Measurements from ENCODE around the gene RICTOR. TPM values are rescaled to one million over a fixed set of nuclear protein-coding genes. Genes with fewer than 3 reads are reported as not detected.

The RICTOR gene
- total RNA-seq, 1 donor from 2014 or later: 71.8 TPM

DNA sequence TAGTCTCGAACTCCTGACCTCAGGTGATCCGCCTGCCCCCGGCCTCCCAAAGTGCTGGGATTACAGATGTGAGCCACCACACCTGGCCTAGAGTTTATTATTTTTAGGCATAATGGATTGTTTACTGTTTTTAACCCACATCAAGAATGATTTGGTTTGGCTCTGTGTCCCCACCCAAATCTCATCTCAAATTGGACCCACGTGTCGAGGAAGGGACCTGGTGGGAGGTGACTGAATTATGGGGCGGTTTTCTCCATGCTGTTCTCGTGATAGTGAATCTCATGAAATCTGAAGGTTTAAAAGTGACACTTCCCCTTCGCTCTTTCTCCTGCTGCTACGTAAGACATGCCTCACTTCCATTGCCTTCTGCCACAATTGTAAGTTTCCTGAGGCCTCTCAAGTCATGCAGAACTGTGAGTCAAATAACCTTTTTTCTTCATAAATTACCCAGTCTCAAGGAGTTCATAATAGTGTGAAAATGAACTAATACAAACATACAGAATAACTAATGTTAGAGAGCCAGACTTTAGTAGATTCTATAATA, 88.2 kb downstream of the RICTOR start:
- intact Hi-C loops (cut with DNase I): no loop called here
- ATAC-seq (no peak), DNase-seq (ENCODE audit: low spot score) (no peak)

DNA sequence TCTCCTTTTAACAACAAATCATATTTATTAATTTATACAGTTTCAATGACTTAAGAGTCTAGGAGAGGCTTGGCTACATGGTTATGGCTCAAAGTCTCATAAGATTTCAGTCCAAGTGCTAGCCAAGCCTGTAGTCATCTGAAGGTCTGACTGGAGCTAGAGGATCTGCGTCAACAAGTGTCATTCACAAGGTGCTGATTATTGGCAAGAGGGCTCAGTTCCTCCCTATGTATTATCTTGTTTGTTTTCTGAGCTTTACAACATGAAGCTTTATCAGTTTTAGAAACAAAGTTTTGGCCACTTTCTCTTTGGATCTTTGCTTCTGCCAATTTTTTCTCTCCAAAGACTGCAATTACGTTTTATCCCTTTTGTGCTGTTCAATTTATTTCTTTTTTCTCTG, 94.7 kb downstream of the RICTOR start:
- intact Hi-C loops (cut with DNase I): no loop called here
- no peak for DNase-seq (ENCODE audit: low spot score)
- ATAC-seq: no peak

DNA sequence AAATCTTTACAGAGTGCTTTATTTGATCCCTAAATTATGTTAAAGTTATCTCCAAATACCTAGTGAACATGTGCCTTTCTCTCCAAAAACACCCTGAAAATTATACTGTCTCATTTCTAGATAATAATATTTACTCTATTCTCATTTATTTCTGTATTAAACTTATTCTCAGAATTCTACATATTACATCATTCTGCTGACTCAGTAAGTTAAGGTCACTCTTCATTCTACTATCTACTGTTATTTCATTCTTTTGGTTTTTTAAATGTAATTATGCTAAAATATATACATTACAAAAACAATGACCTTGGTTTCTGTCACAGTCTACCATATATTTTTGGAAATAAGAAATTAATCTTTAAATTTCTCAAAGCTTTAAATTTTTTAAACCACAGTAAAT, 96.2 kb downstream of the RICTOR start:
- DNase-seq (ENCODE audit: low spot score) (no peak), ATAC-seq (no peak)
- intact Hi-C loops (cut with DNase I): no loop called here

DNA sequence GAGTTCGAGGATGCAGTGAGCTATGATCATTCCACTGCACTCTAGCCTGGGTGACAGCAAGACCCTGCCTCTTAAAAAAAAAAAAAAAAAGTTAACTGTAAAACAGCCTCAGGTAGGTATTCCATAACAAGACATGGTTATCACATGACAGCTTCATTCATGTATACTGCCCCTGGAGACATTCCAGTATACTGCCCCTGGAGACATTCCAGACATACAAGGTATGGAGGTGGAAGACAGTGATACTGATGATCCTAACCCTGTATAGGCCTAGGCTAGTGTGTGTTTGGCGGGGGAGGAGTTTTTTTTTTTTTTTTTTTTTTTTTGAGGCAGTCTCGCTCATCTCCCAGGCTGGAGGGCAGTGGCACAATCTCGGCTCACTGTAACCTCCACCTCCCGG, 105.5 kb downstream of the RICTOR start:
- ATAC-seq (no peak), DNase-seq (ENCODE audit: low spot score) (no peak)
- intact Hi-C loops (cut with DNase I): no loop called here

DNA sequence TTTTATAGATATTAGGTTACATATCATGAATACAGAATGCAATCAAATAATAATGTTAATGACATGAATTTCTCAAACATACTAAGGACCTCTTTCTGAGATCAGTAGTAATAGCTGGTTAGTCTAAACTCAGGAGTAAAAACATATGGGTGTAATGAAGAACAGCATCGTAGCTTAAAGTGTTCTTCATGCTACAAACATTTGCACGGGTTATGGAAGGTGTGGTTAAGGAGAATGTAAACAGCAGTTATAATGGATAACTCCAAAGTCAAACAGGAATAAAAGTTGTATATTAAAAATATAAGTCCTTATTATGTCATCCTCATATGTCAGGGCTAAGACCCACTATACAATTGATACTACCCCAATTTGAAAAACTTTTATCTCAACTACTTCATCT, 112.5 kb downstream of the RICTOR start:
- intact Hi-C loops (cut with DNase I): no loop called here
- no peak for DNase-seq (ENCODE audit: low spot score)
- ATAC-seq: no peak

DNA sequence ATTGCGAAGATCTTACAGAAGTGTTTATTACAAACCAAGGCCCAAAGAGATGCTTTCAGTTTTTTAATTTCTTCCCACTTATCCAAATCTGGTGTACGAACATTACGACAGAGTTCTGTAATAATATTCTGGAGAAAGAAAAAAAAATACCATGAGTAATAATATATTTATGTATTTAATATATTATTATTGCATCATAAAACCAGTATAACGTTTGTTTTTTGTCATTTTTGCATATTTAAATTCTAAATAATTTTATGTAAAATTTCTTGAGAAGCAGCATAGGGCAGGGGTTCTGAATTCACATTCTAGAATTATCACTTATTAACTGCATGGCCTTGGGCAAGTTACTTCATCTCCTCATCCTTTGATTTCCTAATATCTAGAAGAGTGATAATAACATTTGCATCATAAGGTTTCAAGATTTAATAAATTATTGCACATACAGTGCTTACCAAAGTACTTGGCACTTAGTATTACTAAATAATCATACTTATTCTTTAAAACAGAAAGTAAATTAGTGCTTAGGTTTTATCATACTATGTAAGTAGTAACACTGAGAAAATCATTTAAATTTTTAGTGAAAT, 120.7 kb downstream of the RICTOR start:
- intact Hi-C loops (cut with DNase I): no loop called here

DNA sequence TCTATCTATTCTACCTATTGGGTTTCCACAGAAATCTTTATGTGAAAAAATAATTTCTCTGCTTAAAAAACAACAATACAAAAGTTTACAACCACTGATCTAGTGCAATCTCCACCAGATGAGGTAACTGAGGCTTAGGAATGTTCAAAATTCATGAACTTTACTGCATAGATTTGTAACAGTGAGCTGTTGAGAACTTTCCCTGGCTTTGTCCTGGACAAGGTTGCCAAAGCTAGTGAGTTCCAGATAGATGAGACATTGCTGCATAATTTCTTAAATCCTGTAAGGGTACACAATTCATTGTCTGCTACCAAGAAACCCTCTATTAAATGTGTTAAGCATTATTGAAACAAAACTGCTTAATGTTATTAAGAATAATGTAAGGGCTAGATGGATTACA, 125.7 kb downstream of the RICTOR start:
- intact Hi-C loops (cut with DNase I): no loop called here
- no peak for ATAC-seq
- DNase-seq (ENCODE audit: low spot score): no peak

More for the DNA sequence above, 120.7 kb downstream of the RICTOR start:
- ATAC-seq (no peak), DNase-seq (ENCODE audit: low spot score) (no peak)

DNA sequence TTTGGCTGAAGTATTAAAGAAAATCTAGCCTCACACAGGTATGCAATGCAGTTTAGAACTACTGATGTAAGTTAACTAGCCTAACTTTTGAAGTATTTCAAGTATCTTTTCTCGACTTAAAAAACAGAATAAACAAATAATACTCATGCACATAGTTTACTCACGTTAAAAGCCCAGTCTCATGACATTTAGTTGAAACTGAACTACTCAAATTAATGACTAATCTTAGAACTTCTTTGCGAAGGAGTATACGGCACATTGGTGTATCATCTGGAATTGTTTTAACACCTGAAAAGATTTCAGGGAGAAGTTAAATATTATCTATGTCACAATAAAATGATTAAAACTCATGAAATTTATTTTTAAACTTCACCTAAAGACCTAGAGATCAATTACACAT, 129.9 kb downstream of the RICTOR start:
- intact Hi-C loops (cut with DNase I): no loop called here
- ATAC-seq (no peak), DNase-seq (ENCODE audit: low spot score) (no peak)

DNA sequence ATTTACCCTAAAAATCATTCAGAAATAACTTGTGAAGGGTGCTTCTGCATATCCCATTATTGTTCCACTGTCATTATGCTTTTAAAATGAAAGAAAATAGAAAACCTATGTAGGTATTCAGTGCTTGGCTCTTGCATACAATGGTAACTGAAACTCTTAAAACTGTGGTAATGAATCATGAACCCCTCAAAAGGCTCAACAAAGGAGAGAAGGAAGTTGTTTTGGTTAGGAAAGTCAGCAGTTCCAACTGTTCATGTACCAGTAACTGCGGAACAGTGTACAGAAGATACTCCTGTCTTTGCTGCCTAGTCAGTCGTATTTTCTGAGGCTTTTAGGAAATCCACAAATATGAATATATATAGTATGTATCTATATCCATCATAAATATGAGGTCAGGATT, 132.3 kb downstream of the RICTOR start:
- DNase-seq (ENCODE audit: low spot score) (no peak), ATAC-seq (no peak)
- intact Hi-C loops (cut with DNase I): no loop called here

DNA sequence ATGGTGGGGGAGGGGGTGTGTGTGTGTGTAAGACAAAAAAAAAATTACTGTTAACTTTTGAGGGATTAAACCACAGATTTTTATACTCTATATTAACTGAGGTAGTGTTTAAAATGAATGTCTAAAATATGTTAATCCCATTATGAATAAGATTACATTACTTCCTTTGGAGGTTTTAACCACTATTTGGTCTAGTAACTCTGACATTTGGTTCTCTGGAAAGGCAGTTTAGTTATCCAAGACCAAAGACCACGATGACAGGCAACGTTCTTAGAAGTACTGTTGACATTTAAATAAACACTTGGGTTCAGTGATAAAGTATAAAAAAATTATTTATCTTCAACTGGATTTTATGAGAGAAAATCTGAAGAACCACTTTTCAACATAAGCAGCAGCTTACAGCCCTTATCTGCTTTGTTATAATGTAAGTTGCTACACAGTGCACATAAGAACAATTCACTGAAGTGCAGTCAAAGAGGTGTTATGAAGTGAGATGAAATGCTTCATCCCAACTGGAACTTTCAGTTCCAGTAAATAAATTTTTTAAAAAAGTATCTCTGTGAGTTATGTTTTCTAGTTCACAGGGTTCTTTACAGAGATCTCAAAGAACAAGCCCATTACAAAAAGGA, 133.9 kb downstream of the RICTOR start:
- intact Hi-C loops (cut with DNase I): no loop called here
- DNase-seq (ENCODE audit: low spot score): no peak
- no peak for ATAC-seq

DNA sequence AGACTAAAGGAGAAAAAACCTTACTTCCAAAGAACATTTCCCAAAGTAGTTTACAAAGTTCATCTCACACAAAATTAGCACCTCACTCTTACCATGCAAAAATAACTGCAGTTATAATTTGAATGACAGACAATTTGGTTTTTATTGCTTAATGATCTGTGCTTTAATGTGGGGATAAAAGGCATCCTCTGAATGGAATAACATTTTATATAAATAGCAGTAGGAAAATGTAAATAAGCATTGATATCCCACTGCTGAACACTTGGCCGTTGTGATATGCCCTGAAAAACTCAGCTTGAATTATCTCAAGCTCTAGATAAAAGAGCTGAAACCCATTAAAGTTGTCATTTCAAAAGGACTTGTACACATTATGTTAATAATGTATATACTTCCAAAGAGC, 135.2 kb downstream of the RICTOR start:
- no peak for DNase-seq (ENCODE audit: low spot score)
- intact Hi-C loops (cut with DNase I): no loop called here
- no peak for ATAC-seq

DNA sequence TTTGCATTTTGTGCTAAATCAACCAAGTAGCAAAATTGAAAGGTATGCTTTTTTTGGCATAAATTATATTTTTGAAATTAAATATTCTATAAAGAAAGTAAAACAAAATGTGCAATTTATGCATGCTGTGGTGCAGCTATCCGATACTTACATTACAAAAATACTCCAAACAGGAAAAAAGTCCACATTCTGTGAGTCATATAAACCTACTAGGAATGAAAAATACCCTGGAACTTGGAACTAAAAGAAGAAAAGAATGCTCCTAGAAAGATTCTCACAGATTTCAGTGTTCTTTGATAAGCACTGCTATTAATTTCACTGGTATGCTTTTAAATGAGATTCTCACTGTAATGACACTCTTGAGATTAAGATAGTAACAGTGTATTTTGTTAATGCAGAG, 135.8 kb downstream of the RICTOR start:
- intact Hi-C loops (cut with DNase I): no loop called here
- DNase-seq (ENCODE audit: low spot score): no peak
- ATAC-seq: no peak

DNA sequence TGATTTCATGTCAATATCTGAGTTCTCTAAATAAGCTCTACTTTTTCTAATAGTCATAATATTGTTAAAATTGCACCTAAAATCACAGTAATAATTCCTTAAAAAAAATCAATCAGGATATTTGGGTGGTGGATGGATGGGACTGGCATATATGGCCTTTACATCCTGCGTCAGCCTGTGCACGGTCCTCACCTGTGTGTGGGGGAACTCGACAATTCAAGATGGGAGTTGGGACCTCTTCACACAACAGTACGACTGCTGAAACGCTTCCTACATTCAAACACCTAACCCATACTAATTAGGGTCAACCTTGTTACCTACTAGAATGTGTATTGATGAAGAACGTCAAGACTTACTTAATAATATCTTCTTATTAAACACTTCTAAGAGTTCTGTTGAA, 137.9 kb downstream of the RICTOR start:
- no peak for DNase-seq (ENCODE audit: low spot score)
- intact Hi-C loops (cut with DNase I): no loop called here
- ATAC-seq: no peak

DNA sequence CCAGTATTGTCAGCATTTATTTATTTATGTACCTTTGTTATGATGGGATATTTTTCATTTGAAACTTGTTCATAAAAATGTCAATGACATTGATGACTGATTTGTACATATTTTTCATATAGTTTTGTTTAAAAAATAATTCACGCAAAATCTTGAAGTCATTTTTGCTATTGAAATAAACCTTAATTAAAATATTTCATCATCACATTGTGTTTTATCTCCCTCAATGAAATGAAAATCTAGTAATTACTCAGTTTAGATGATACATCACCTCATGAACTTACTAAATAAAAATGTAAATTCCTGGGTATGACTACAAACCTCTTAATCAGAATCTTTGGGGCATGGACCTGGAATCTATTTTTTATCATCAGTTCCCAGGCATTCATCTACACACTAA, 138.8 kb downstream of the RICTOR start:
- intact Hi-C loops (cut with DNase I): no loop called here

DNA sequence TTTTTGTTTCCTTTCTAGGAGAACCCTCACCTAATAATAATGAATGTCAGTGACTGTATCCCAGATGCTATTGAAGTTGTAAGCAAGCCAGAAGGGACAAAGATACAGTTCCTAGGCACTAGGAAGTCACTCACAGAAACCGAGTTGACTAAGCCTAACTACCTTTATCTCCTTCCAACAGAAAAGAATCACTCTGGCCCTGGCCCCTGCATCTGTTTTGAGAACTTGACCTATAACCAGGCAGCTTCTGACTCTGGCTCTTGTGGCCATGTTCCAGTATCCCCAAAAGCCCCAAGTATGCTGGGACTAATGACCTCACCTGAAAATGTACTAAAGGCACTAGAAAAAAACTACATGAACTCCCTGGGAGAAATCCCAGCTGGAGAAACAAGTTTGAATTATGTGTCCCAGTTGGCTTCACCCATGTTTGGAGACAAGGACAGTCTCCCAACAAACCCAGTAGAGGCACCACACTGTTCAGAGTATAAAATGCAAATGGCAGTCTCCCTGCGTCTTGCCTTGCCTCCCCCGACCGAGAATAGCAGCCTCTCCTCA, 141.3 kb downstream of the RICTOR start:
- DNase-seq (ENCODE audit: low spot score): no peak
- no peak for ATAC-seq
- intact Hi-C loops (cut with DNase I): no loop called here

More for the DNA sequence above, 138.8 kb downstream of the RICTOR start:
- no peak for DNase-seq (ENCODE audit: low spot score)
- ATAC-seq: no peak

DNA sequence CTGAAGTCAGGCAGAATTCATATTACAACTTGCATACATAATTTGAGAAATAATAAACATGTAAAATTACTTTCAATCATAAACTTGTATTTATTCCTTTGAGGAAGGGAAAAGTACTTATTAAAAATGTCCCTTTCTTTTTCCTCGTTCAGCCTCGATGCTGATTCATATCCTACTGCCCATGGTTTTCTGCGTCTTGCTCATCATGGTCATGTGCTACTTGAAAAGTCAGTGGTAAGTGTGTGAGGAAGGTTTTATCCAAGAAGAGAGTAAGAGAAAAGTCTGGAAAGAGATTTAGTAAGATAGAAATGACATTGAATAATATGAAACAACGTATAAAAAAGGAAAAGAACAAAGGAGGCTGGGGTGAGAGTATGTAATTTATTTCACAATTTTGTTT, 142.5 kb downstream of the RICTOR start:
- intact Hi-C loops (cut with DNase I): no loop called here
- ATAC-seq: no peak

DNA sequence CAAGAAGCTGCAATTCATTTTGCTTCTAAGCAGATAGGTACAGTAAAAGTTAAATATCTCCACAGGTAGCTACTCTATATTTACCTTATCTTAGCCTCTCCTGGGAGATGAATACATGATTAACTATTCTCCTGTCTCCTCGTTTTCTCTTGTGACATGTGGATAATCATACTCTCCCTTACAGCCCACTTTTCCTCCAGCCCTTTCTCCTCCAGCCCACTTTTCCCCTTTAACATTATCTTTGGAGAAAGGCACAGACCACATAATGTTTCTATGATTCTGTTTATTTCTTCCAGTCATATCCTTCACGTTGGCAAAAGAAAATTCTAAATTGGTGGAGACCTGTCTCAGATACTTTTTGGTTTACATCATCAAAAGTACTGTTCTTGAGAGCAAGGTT, 144.4 kb downstream of the RICTOR start:
- DNase-seq (ENCODE audit: low spot score) (no peak), ATAC-seq (no peak)
- intact Hi-C loops (cut with DNase I): no loop called here

More for the DNA sequence above, 142.5 kb downstream of the RICTOR start:
- no peak for DNase-seq (ENCODE audit: low spot score)

DNA sequence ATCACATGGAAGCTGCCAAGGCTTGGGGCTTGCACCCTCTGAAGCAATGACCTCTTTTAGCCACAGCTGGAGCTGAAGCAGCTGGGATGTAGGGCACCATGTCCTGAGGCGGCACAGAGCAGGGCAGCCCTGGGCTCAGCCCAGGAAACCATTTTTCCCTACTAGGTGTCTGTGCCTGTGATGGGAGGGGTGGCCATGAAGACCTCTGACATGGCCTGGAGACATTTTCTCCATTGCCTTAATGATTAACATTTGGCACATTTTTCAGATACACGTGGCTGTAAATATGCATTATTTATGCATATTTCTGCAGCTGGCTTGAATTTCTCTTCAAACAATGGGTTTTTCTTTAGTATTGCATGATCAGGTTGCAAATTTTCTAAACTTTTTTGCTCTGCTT, 146.7 kb downstream of the RICTOR start:
- DNase-seq (ENCODE audit: low spot score): no peak
- ATAC-seq: no peak
- intact Hi-C loops (cut with DNase I): no loop called here

DNA sequence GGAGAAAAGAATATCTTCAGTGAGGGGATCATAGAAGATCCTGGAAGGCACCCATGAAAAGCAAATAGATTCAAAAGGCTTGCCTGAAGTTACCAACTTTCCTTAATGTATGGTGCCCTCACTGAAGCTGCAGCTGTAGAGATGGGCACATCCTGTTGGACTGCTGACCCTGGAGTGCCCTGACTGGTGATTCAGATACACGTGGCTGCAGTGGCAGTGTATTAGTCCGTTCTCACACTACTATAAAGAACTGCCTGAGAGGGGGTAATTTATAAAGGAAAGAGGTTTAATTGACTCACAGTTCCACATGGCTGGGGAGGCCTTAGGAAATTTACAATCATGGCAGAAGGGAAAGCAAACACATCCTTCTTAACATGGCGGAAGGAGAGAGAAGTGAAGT, 148.1 kb downstream of the RICTOR start:
- intact Hi-C loops (cut with DNase I): no loop called here
- no peak for ATAC-seq
- no peak for DNase-seq (ENCODE audit: low spot score)

DNA sequence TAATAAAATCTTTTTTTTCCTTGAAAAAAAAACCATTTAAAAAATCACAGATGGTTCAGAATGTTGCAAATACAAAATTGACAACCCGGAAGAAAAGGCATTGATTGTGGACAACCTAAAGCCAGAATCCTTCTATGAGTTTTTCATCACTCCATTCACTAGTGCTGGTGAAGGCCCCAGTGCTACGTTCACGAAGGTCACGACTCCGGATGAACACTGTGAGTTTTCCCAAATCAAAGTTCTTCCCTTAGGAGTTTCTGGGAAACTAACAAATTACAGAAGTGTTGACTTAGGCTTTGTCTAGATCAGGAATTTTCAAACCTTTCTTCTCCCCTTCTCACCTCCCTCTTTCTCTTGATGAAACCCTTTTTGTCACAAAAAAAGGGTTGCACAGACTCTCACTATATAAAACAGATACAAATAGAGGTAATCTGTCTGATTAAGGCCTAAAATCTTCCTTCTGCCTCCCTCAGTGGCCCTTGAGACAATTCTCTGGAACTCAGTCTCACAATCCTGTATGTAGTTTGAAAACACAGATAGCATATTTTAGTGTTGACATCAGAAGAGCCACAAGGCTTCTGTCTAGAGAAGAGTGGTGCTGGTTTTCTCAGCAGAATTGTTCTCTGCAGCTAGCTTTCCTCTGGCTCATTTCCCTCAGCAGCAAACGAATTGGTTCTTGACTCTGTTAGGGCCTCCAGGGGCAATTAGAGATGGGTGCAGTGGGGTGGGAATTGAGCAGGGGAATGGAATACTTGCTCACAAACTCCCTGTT, 148.9 kb downstream of the RICTOR start:
- DNase-seq (ENCODE audit: low spot score) (no peak), ATAC-seq (peak; percentile 75)
- intact Hi-C loops (cut with DNase I): no loop called here
